ENCODE results near the gene CACNA2D2. TPM values are rescaled to one million over a fixed set of nuclear protein-coding genes. Genes with fewer than 3 reads are reported as not detected.

Gene CACNA2D2
- total and polyA plus RNA-seq, 4 donors = 28.2 to 111 (median 69.1) TPM

DNA sequence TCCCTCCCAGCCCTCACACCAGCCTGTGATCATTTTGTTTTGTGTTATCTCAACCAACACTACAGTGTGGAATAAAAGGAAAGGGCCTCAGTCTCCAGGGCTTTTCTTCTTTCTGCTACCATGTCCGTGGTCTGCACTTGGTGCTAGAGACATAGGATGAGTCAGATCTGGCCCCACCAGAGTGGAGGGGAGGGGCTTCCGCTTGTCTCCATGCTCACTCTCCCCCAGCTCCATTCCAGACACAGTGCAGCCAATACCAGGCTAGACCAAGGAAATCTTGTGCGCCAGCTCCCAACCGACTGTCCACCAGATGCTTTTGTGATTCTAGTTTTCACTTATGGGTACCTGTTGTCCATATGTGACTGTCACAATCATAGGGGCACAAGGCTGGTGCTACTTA is 92.2 kb downstream of the CACNA2D2 start:
- 75 to 88% methylated on average over 4 of the region's 4 CpGs for WGBS, 2 donors
- Histone ChIP-seq H3K4me1 (ENCODE audit: control insufficient read depth in 5 of 5, insufficient read depth in 5 of 5, low read length in 5 of 5) (no peaks in the 10 kb centered on the region), H3K36me3 (ENCODE audit: control insufficient read depth in 4 of 4, insufficient read depth in 4 of 4, low read length in 4 of 4) (no peaks in the 10 kb centered on the region), H3K4me3 (no peak overlapping the region), H3K9me3 (ENCODE audit: control insufficient read depth in 4 of 4, insufficient read depth in 3 of 4, low read length in 3 of 4) (no peaks in the 10 kb centered on the region), H3K9ac (ENCODE audit: insufficient read depth in 1 of 2, low read length in 2 of 2) (no peak overlapping the region), H3K27ac (ENCODE audit: low read depth in 1 of 2, low read length in 1 of 2) (no peak overlapping the region), H3K27me3 (ENCODE audit: control insufficient read depth in 3 of 3, insufficient read depth in 3 of 3, low read length in 2 of 3) (no peaks in the 10 kb centered on the region)
- ATAC-seq (ENCODE audit: insufficient read depth, low FRiP score) (no peak), DNase-seq (no peak)
- TF ChIP-seq, protein P1, sequence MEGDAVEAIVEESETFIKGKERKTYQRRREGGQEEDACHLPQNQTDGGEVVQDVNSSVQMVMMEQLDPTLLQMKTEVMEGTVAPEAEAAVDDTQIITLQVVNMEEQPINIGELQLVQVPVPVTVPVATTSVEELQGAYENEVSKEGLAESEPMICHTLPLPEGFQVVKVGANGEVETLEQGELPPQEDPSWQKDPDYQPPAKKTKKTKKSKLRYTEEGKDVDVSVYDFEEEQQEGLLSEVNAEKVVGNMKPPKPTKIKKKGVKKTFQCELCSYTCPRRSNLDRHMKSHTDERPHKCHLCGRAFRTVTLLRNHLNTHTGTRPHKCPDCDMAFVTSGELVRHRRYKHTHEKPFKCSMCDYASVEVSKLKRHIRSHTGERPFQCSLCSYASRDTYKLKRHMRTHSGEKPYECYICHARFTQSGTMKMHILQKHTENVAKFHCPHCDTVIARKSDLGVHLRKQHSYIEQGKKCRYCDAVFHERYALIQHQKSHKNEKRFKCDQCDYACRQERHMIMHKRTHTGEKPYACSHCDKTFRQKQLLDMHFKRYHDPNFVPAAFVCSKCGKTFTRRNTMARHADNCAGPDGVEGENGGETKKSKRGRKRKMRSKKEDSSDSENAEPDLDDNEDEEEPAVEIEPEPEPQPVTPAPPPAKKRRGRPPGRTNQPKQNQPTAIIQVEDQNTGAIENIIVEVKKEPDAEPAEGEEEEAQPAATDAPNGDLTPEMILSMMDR (IDR thresholded peaks at IDR 0.05; ENCODE audit: control extremely low read depth, extremely low read depth) = no peak

DNA sequence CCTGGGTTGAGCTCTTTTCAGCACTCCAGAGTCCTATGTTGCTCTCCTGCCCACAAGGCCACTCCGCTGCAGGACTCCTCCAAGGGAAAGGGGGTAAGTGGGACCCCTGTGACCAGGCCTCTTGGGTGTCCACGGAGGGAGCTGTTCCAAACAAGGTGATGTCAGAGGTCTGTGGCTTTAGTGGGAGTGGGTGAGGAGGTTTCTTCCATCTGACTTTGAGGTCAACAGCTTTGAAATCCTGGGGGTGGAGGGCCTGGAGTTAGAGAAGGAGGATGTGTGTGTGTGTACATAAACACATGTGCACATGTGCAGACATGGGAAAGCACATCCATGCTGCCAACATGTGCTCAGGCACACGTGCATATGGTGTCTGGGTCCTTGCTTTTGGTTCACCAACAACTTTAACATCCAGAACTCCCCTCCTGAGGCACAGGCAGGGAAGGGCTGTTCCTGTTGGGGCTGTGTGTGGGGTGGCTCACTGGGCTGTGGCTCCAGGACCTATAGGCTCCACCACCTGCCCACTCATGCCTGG is 92.8 kb downstream of the CACNA2D2 start:
- no peak overlapping the region for H3K9ac ChIP-seq (ENCODE audit: insufficient read depth in 1 of 2, low read length in 2 of 2)
- H3K27ac ChIP-seq (ENCODE audit: low read depth in 1 of 2, low read length in 1 of 2) = no peak overlapping the region
- no peaks in the 10 kb centered on the region for H3K27me3 ChIP-seq (ENCODE audit: control insufficient read depth in 3 of 3, insufficient read depth in 3 of 3, low read length in 2 of 3)
- H3K4me1 ChIP-seq (ENCODE audit: control insufficient read depth in 5 of 5, insufficient read depth in 5 of 5, low read length in 5 of 5) = no peaks in the 10 kb centered on the region
- 74 to 77% methylated on average over 3 of the region's 3 CpGs for WGBS, 2 donors
- ATAC-seq (ENCODE audit: insufficient read depth, low FRiP score) = no peak
- DNase-seq = no peak
- TF ChIP-seq, protein P1 (IDR thresholded peaks at IDR 0.05; ENCODE audit: control extremely low read depth, extremely low read depth) = no peak
- H3K4me3 ChIP-seq = no peak overlapping the region
- H3K9me3 ChIP-seq (ENCODE audit: control insufficient read depth in 4 of 4, insufficient read depth in 3 of 4, low read length in 3 of 4) = no peaks in the 10 kb centered on the region
- no peaks in the 10 kb centered on the region for H3K36me3 ChIP-seq (ENCODE audit: control insufficient read depth in 4 of 4, insufficient read depth in 4 of 4, low read length in 4 of 4)

DNA sequence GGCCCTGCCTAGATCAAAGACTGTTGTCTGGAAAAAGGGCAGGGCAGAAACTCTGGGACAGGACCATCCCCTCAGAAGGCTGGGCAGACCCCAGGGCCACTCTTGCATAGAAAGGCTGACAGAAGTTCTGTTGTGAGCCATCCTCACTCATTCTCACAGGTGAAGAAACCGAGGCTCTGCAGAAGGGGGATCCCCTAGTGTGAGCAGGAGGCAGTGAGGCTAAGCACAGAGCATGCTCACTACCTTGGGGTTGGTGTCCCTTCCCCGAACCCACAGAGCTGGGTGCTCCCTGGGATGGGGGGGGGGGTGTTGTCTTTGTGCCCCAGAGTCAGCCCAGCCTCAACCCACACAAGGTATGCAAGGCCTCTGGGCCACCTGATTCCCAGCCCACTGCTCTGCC is 93.2 kb downstream of the CACNA2D2 start:
- Histone ChIP-seq H3K27ac (ENCODE audit: low read depth in 1 of 2, low read length in 1 of 2) (no peak overlapping the region), H3K9me3 (ENCODE audit: control insufficient read depth in 4 of 4, insufficient read depth in 3 of 4, low read length in 3 of 4) (no peaks in the 10 kb centered on the region), H3K27me3 (ENCODE audit: control insufficient read depth in 3 of 3, insufficient read depth in 3 of 3, low read length in 2 of 3) (no peaks in the 10 kb centered on the region), H3K4me3 (no peak overlapping the region), H3K36me3 (ENCODE audit: control insufficient read depth in 4 of 4, insufficient read depth in 4 of 4, low read length in 4 of 4) (no peaks in the 10 kb centered on the region), H3K9ac (ENCODE audit: insufficient read depth in 1 of 2, low read length in 2 of 2) (no peak overlapping the region), H3K4me1 (ENCODE audit: control insufficient read depth in 5 of 5, insufficient read depth in 5 of 5, low read length in 5 of 5) (no peaks in the 10 kb centered on the region)
- TF ChIP-seq, protein P1 (IDR thresholded peaks at IDR 0.05; ENCODE audit: control extremely low read depth, extremely low read depth) = no peak
- 76 to 83% methylated on average over 2 of the region's 2 CpGs for WGBS, 2 donors
- DNase-seq = no peak
- no peak for ATAC-seq (ENCODE audit: insufficient read depth, low FRiP score)

DNA sequence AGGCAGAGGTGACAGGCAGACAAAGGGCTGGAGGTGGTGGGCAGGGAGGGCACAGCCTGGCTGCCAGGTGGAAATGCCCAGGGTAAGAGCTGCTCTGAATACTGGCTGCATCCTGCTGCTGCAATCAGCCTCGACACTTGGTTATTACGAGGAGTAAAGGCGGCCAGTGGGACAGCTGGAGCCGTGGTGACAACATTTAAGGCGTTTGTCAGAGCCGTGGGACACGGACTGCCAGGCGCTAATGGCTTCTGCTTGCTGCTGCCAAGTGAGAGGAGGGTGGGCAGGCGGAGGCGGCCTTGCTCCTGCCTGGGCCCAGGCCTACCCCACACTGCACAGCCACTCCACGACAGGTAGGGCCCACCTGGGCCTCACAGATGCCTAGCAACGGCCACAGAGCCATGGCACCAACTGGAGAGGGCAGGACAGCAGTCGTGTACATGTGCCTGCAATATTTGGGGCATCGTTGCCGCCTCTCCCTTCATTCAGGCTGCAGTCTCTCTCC is 94.9 kb downstream of the CACNA2D2 start:
- TF ChIP-seq, protein P1 (IDR thresholded peaks at IDR 0.05; ENCODE audit: control extremely low read depth, extremely low read depth) = no peak
- Histone ChIP-seq H3K4me1 (ENCODE audit: control insufficient read depth in 5 of 5, insufficient read depth in 5 of 5, low read length in 5 of 5) (no peaks in the 10 kb centered on the region), H3K9ac (ENCODE audit: insufficient read depth in 1 of 2, low read length in 2 of 2) (no peak overlapping the region), H3K27ac (ENCODE audit: low read depth in 1 of 2, low read length in 1 of 2) (no peak overlapping the region), H3K27me3 (ENCODE audit: control insufficient read depth in 3 of 3, insufficient read depth in 3 of 3, low read length in 2 of 3) (no peaks in the 10 kb centered on the region), H3K36me3 (ENCODE audit: control insufficient read depth in 4 of 4, insufficient read depth in 4 of 4, low read length in 4 of 4) (no peaks in the 10 kb centered on the region), H3K9me3 (ENCODE audit: control insufficient read depth in 4 of 4, insufficient read depth in 3 of 4, low read length in 3 of 4) (no peaks in the 10 kb centered on the region), H3K4me3 (no peak overlapping the region)
- ATAC-seq (ENCODE audit: insufficient read depth, low FRiP score) = no peak
- 82 to 83% methylated on average over 15 of the region's 15 CpGs for WGBS, 2 donors
- DNase-seq = no peak

Measured in lung (tissue), 12 donors.